Natural killer cell (primary cell): ENCODE data around the gene JMJD1C. TPM values are rescaled to one million over a fixed set of nuclear protein-coding genes. Genes with fewer than 3 reads are reported as not detected.

Source experiments
- ATAC-seq, 3 donors: fragments of 150-1000 bp in 2 of 3; fragments of 200-7000 bp in 1 of 3; cut with Tn5 transposase; 1 replicate in 1 of 3; 2 replicates in 2 of 3; pipeline ENCODE4 v1.10.0; 2021; ENCODE audit warnings: mild to moderate bottlenecking in 2 of 3, moderate library complexity in 2 of 3
- DNase-seq, 2 donors: peaks; one replicate each; pipeline versions ENCODE4 v3.0.0 to v3.0.0-alpha.2; 2013 to 2021; ENCODE audit warnings: mixed read lengths in 1 of 2
- H3K27ac ChIP-seq: one replicate; pipeline ENCODE4 v1.5.1; 2013; ENCODE audit warnings: mild to moderate bottlenecking, low read length
- H3K27me3 ChIP-seq: one replicate; pipeline ENCODE4 v1.6.1; 2013; ENCODE audit warnings: low read length; ENCODE audit not compliant: control insufficient read depth, insufficient read depth
- H3K36me3 ChIP-seq: one replicate; pipeline ENCODE4 v1.6.1; 2013; ENCODE audit warnings: low read length; ENCODE audit not compliant: control insufficient read depth, insufficient read depth
- H3K4me1 ChIP-seq: one replicate; pipeline ENCODE4 v1.6.1; 2013; ENCODE audit warnings: low read length; ENCODE audit not compliant: control insufficient read depth, insufficient read depth
- H3K4me3 ChIP-seq: one replicate; pipeline ENCODE4 v1.5.1; 2013; ENCODE audit warnings: low read length
- H3K9me3 ChIP-seq: one replicate; pipeline ENCODE4 v1.6.1; 2013; ENCODE audit warnings: low read length; ENCODE audit not compliant: control insufficient read depth, insufficient read depth
- H3K27ac Mint-ChIP-seq, 2 donors: one replicate each; pipeline ENCODE4 v1.8.0; 2022; ENCODE audit warnings: mild to moderate bottlenecking in 2 of 2, mixed read lengths in 2 of 2, moderate library complexity in 1 of 2
- H3K27me3 Mint-ChIP-seq, 2 donors: one replicate each; pipeline ENCODE4 v1.8.0; 2022; ENCODE audit warnings: low read depth in 2 of 2, mixed read lengths in 2 of 2
- H3K36me3 Mint-ChIP-seq: one replicate; pipeline ENCODE4 v1.8.0; 2022; ENCODE audit warnings: mixed read lengths
- H3K4me1 Mint-ChIP-seq, 2 donors: one replicate each; pipeline ENCODE4 v1.8.0; 2022; ENCODE audit warnings: mixed read lengths in 2 of 2
- H3K4me3 Mint-ChIP-seq: one replicate; pipeline ENCODE4 v1.8.0; 2022; ENCODE audit warnings: mild to moderate bottlenecking, moderate library complexity, mixed read lengths
- H3K9me3 Mint-ChIP-seq, 2 donors: one replicate each; pipeline ENCODE4 v1.8.0; 2022; ENCODE audit warnings: mixed read lengths in 2 of 2
- WGBS: methylation state at CpG from one replicate; pipeline ENCODE4 v1.1.7; 2013; ENCODE audit warnings: missing lambda C conversion rate; ENCODE audit not compliant: insufficient coverage; 5-methylcytosine and 5-hydroxymethylcytosine counted together
- intact Hi-C: fragments of 100-400 bp; cut with micrococcal nuclease; formaldehyde crosslinking; loops from one replicate; pipeline ENCODE4 v1.14.2; 2022
- total RNA-seq, 4 donors: library from RNA; stranded (reverse); fragments of 120-200 nt in 1 of 4; gene quantifications; one replicate each; pipeline versions ENCODE4 v1.2.3 to v1.2.4, GENCODE V29; 2013 to 2022
- TF ChIP-seq, protein P1 (sequence below): fragments of 200-600 bp; IDR thresholded peaks from one replicate; pipeline ENCODE4 v1.8.0; 2022; ENCODE audit warnings: antibody characterized with exemption

The JMJD1C gene
- total RNA-seq, 3 donors from 2014 or later (not counting 1 experiment from before 2014, with no cell fraction given): 125 to 208 (median 156) TPM

- H3K36me3 Mint-ChIP-seq: no peaks in the 10 kb centered on the region
- H3K4me3 Mint-ChIP-seq: no peak overlapping the region
- no peak overlapping the region for H3K27ac Mint-ChIP-seq
- Histone ChIP-seq H3K27ac (no peak overlapping the region), H3K4me3 (no peak overlapping the region), H3K4me1 (peaks cover 2% of the 10 kb centered on the region), H3K9me3 (no peaks in the 10 kb centered on the region), H3K27me3 (no peaks in the 10 kb centered on the region), H3K36me3 (no peaks in the 10 kb centered on the region)
- DNase-seq: no peak
- ATAC-seq: no peak
- H3K27me3 Mint-ChIP-seq: peaks cover 2 to 6% of the 10 kb centered on the region in 2 donors
- H3K9me3 Mint-ChIP-seq: no peaks in the 10 kb centered on the region
- intact Hi-C loops: no loop called here
- peaks cover 16 to 23% of the 10 kb centered on the region in 2 donors for H3K4me1 Mint-ChIP-seq
- 89% methylated on average over 3 of the region's 7 CpGs for WGBS
- TF ChIP-seq, protein P1, sequence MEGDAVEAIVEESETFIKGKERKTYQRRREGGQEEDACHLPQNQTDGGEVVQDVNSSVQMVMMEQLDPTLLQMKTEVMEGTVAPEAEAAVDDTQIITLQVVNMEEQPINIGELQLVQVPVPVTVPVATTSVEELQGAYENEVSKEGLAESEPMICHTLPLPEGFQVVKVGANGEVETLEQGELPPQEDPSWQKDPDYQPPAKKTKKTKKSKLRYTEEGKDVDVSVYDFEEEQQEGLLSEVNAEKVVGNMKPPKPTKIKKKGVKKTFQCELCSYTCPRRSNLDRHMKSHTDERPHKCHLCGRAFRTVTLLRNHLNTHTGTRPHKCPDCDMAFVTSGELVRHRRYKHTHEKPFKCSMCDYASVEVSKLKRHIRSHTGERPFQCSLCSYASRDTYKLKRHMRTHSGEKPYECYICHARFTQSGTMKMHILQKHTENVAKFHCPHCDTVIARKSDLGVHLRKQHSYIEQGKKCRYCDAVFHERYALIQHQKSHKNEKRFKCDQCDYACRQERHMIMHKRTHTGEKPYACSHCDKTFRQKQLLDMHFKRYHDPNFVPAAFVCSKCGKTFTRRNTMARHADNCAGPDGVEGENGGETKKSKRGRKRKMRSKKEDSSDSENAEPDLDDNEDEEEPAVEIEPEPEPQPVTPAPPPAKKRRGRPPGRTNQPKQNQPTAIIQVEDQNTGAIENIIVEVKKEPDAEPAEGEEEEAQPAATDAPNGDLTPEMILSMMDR: no peak
Measured at GRCh38 chr10:63396133-63396761, 69.5 kb downstream of the JMJD1C start.

DNA sequence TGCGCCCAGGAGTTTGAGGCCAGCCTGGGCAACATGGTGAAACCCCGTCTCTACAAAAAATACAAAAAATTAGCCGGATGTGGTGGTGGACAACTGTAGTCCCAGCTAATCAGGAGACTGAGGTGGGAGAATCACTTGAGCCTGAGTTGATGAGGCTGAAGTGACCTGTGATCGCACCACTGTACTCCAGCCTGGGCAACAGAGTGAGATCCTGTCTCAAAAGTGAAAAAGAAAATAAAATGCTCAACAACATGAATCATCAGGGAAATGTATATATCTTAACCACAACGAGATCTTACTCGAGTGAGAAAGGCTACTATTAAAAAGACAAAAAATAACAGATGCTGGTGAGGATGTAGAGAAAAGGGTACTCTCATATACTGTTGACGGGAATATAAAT is 72.7 kb downstream of the JMJD1C start:
- no peaks in the 10 kb centered on the region for H3K36me3 Mint-ChIP-seq
- WGBS: 90% methylated on average over 4 of the region's 7 CpGs
- H3K4me1 ChIP-seq: peaks cover 7% of the 10 kb centered on the region
- peak overlapping the region in 1 of 2 donors; percentile 25 for H3K27ac Mint-ChIP-seq
- no peaks in the 10 kb centered on the region for H3K36me3 ChIP-seq
- H3K27me3 Mint-ChIP-seq: peaks cover 9 to 22% of the 10 kb centered on the region in 2 donors
- H3K27ac ChIP-seq: no peak overlapping the region
- no peak overlapping the region for H3K4me3 ChIP-seq
- TF ChIP-seq, protein P1: no peak
- peaks cover 35 to 42% of the 10 kb centered on the region in 2 donors for H3K4me1 Mint-ChIP-seq
- no peaks in the 10 kb centered on the region for H3K27me3 ChIP-seq
- intact Hi-C loops: no loop called here
- no peak overlapping the region for H3K4me3 Mint-ChIP-seq
- H3K9me3 ChIP-seq: no peaks in the 10 kb centered on the region
- no peaks in the 10 kb centered on the region for H3K9me3 Mint-ChIP-seq
- DNase-seq (no peak), ATAC-seq (no peak)

- intact Hi-C loops: no loop called here
- Mint-ChIP-seq H3K36me3 (no peaks in the 10 kb centered on the region), H3K27ac (peak overlapping the region in 1 of 2 donors; percentile 8), H3K4me3 (peak overlapping the region; percentile 6), H3K9me3 (no peaks in the 10 kb centered on the region), H3K27me3 (peaks cover 9 to 22% of the 10 kb centered on the region in 2 donors), H3K4me1 (peaks cover 39 to 47% of the 10 kb centered on the region in 2 donors)
- ATAC-seq (no peak), DNase-seq (no peak)
- TF ChIP-seq, protein P1: no peak
- H3K4me3 ChIP-seq: no peak overlapping the region
- H3K9me3 ChIP-seq: no peaks in the 10 kb centered on the region
- no peak overlapping the region for H3K27ac ChIP-seq
- H3K27me3 ChIP-seq: no peaks in the 10 kb centered on the region
- WGBS: 100% methylated on average over 5 of the region's 6 CpGs
- peaks cover 11% of the 10 kb centered on the region for H3K4me1 ChIP-seq
- no peaks in the 10 kb centered on the region for H3K36me3 ChIP-seq
Measured at GRCh38 chr10:63392224-63392623, 73.6 kb downstream of the JMJD1C start.

DNA sequence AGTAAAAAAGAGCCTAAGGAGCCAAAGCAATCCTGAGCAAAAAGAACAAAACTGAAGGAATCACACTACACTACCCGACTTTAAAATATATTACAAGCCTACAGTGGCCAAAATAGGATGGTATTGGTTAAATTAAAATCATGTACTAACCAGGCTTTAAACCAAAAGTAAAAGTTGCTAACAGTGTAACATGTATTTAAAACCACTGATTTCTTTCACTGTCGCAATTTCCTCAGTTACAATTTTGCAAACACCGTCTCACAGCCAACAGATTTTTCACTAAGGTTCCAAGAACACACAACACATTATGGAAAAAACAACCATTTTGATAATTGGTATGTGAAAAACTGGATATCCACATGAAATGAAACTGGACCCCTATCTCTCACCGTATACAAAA is 74.0 kb downstream of the JMJD1C start:
- peaks cover 11% of the 10 kb centered on the region for H3K4me1 ChIP-seq
- peaks cover 43 to 51% of the 10 kb centered on the region in 2 donors for H3K4me1 Mint-ChIP-seq
- no peaks in the 10 kb centered on the region for H3K36me3 Mint-ChIP-seq
- H3K27me3 Mint-ChIP-seq: peaks cover 11 to 26% of the 10 kb centered on the region in 2 donors
- ATAC-seq (peak; percentile 31 to 68 (median 56)), DNase-seq (peak in 1 of 2 donors; percentile 7)
- no peak overlapping the region for H3K4me3 ChIP-seq
- H3K9me3 Mint-ChIP-seq: no peaks in the 10 kb centered on the region
- WGBS: 66% methylated on average over 2 of the region's 4 CpGs
- no peaks in the 10 kb centered on the region for H3K27me3 ChIP-seq
- H3K27ac ChIP-seq: no peak overlapping the region
- TF ChIP-seq, protein P1: no peak
- H3K27ac Mint-ChIP-seq: peak overlapping the region in 1 of 2 donors; percentile 8
- H3K36me3 ChIP-seq: no peaks in the 10 kb centered on the region
- peak overlapping the region; percentile 6 for H3K4me3 Mint-ChIP-seq
- no peaks in the 10 kb centered on the region for H3K9me3 ChIP-seq
- intact Hi-C loops: no loop called here
